H9 (cell line): ENCODE data around the gene MAN1B1. TPM values are rescaled to one million over a fixed set of nuclear protein-coding genes. Genes with fewer than 3 reads are reported as not detected.
A peak's percentile ranks its signal among the peaks of the same experiment; 100 is the strongest.

Experiments used
- DNase-seq: peaks from one replicate; pipeline ENCODE4 v3.0.0-alpha.2; 2017
- H2AFZ ChIP-seq: one replicate; pipeline ENCODE4 v1.6.1; 2013; ENCODE audit warnings: mild to moderate bottlenecking, low read length, control low read depth, moderate library complexity
- H2AK5ac ChIP-seq: 2 replicates; pipeline ENCODE4 v1.6.1; 2013; ENCODE audit warnings: low read length, control low read depth, mixed read lengths; ENCODE audit not compliant: insufficient read length
- H2BK120ac ChIP-seq: one replicate; pipeline ENCODE4 v1.6.1; 2013; ENCODE audit warnings: low read depth, mild to moderate bottlenecking, low read length, control low read depth, inconsistent platforms; ENCODE audit not compliant: poor library complexity, severe bottlenecking
- H2BK12ac ChIP-seq: 2 replicates; pipeline ENCODE4 v1.6.1; 2013; ENCODE audit warnings: low read length, control low read depth, mixed read lengths, low read depth; ENCODE audit not compliant: insufficient read length
- H2BK15ac ChIP-seq: 2 replicates; pipeline ENCODE4 v1.6.1; 2013; ENCODE audit warnings: low read depth, low read length, control low read depth
- H2BK20ac ChIP-seq: one replicate; pipeline ENCODE4 v1.6.1; 2013; ENCODE audit warnings: low read depth, mild to moderate bottlenecking, low read length, control low read depth, inconsistent platforms; ENCODE audit not compliant: poor library complexity, severe bottlenecking
- H2BK5ac ChIP-seq: 2 replicates; pipeline ENCODE4 v1.6.1; 2013; ENCODE audit warnings: low read length, control low read depth, mixed read lengths; ENCODE audit not compliant: insufficient read length
- H3K14ac ChIP-seq: 2 replicates; pipeline ENCODE4 v1.6.1; 2013; ENCODE audit warnings: low read length, control low read depth; ENCODE audit not compliant: insufficient read depth
- H3K18ac ChIP-seq: 2 replicates; pipeline ENCODE4 v1.6.1; 2013; ENCODE audit warnings: low read depth, mild to moderate bottlenecking, mixed read lengths, low read length, control low read depth; ENCODE audit not compliant: insufficient read length
- H3K23ac ChIP-seq: 2 replicates; pipeline ENCODE4 v1.6.1; 2013; ENCODE audit warnings: low read length, control low read depth, mixed read lengths, low read depth; ENCODE audit not compliant: insufficient read length
- H3K23me2 ChIP-seq: 2 replicates; pipeline ENCODE4 v1.6.1; 2013; ENCODE audit warnings: low read depth, mild to moderate bottlenecking, mixed read lengths, low read length, control low read depth; ENCODE audit not compliant: insufficient read length, poor library complexity, severe bottlenecking
- H3K27ac ChIP-seq: 2 replicates; pipeline ENCODE4 v1.5.1; 2013; ENCODE audit warnings: low read length, control low read depth, mixed read lengths, low read depth; ENCODE audit not compliant: insufficient read length
- H3K27me3 ChIP-seq: 2 replicates; pipeline ENCODE4 v1.6.1; 2013; ENCODE audit warnings: low read length, control low read depth, inconsistent platforms; ENCODE audit not compliant: insufficient read depth
- H3K4ac ChIP-seq: 2 replicates; pipeline ENCODE4 v1.6.1; 2013; ENCODE audit warnings: low read depth, mild to moderate bottlenecking, control low read depth, inconsistent platforms, low read length, moderate library complexity
- H3K4me1 ChIP-seq: 2 replicates; pipeline ENCODE4 v1.6.1; 2013; ENCODE audit warnings: low read length, control low read depth, inconsistent platforms; ENCODE audit not compliant: insufficient read depth
- H3K4me2 ChIP-seq: 2 replicates; pipeline ENCODE4 v1.6.1; 2013; ENCODE audit warnings: low read length, control low read depth, mixed read lengths; ENCODE audit not compliant: insufficient read length, insufficient read depth
- H3K56ac ChIP-seq: 2 replicates; pipeline ENCODE4 v1.6.1; 2013; ENCODE audit warnings: low read depth, mild to moderate bottlenecking, mixed read lengths, low read length, control low read depth; ENCODE audit not compliant: insufficient read length
- H3K79me1 ChIP-seq: 2 replicates; pipeline ENCODE4 v1.6.1; 2013; ENCODE audit warnings: low read depth, mild to moderate bottlenecking, moderate library complexity, low read length, control low read depth, inconsistent platforms; ENCODE audit not compliant: insufficient read depth, poor library complexity, severe bottlenecking
- H3K79me2 ChIP-seq: 2 replicates; pipeline ENCODE4 v1.6.1; 2013; ENCODE audit warnings: low read length, control low read depth, inconsistent platforms; ENCODE audit not compliant: insufficient read depth
- H3K9ac ChIP-seq: 2 replicates; pipeline ENCODE4 v1.6.1; 2013; ENCODE audit warnings: low read length, control low read depth, mixed read lengths; ENCODE audit not compliant: insufficient read length; ENCODE audit errors: extremely low read depth
- H3K9me3 ChIP-seq: one replicate; pipeline ENCODE4 v1.6.1; 2013; ENCODE audit warnings: low read depth, low read length, inconsistent platforms; ENCODE audit not compliant: control insufficient read depth
- H3T11ph ChIP-seq: one replicate; pipeline ENCODE4 v1.6.1; 2013; ENCODE audit warnings: mild to moderate bottlenecking, low read length, control low read depth, inconsistent platforms
- H4K20me1 ChIP-seq: one replicate; pipeline ENCODE4 v1.6.1; 2013; ENCODE audit not compliant: control insufficient read depth, insufficient read length, insufficient read depth
- H4K5ac ChIP-seq: 2 replicates; pipeline ENCODE4 v1.6.1; 2013; ENCODE audit warnings: low read depth, mild to moderate bottlenecking, mixed read lengths, low read length, control low read depth; ENCODE audit not compliant: insufficient read length
- H4K8ac ChIP-seq: replicated peaks from 2 replicates; pipeline ENCODE4 v1.6.1; 2013; ENCODE audit warnings: low read length, control low read depth, mixed read lengths, low read depth; ENCODE audit not compliant: insufficient read length
- H4K91ac ChIP-seq: 2 replicates; pipeline ENCODE4 v1.6.1; 2013; ENCODE audit warnings: low read depth, mild to moderate bottlenecking, moderate library complexity, mixed read lengths, low read length, control low read depth; ENCODE audit not compliant: insufficient read length
- H3K27ac Mint-ChIP-seq, 3 experiments: 2 replicates in 2 of 3; 3 replicates in 1 of 3; pipeline ENCODE4 v1.8.0; 2020 to 2021; ENCODE audit warnings: mixed read lengths in 3 of 3, mild to moderate bottlenecking in 1 of 3, moderate library complexity in 1 of 3
- H3K27me3 Mint-ChIP-seq: 2 replicates; pipeline ENCODE4 v1.8.0; 2021; ENCODE audit warnings: low read depth, mild to moderate bottlenecking, moderate library complexity, mixed read lengths
- H3K36me3 Mint-ChIP-seq, 3 experiments: 2 replicates in 2 of 3; 3 replicates in 1 of 3; pipeline ENCODE4 v1.8.0; 2020 to 2021; ENCODE audit warnings: low read depth in 3 of 3, mixed read lengths in 3 of 3; ENCODE audit not compliant: insufficient read depth in 1 of 3
- H3K4me1 Mint-ChIP-seq, 2 experiments: 2 replicates each; pipeline ENCODE4 v1.8.0; 2020; ENCODE audit warnings: mixed read lengths in 2 of 2
- H3K4me3 Mint-ChIP-seq, 2 experiments: 2 replicates in 1 of 2; 3 replicates in 1 of 2; pipeline ENCODE4 v1.8.0; 2020 to 2021; ENCODE audit warnings: mild to moderate bottlenecking in 2 of 2, mixed read lengths in 2 of 2, moderate library complexity in 1 of 2
- H3K9me3 Mint-ChIP-seq, 2 experiments: 2 replicates in 1 of 2; 3 replicates in 1 of 2; pipeline ENCODE4 v1.8.0; 2020; ENCODE audit warnings: mild to moderate bottlenecking in 2 of 2, mixed read lengths in 2 of 2, moderate library complexity in 1 of 2
- CTCF ChIP-seq: fragments of 200-600 bp; sonication (generic); conservative IDR thresholded peaks from 3 replicates; pipeline ENCODE4 v1.8.0; 2021; ENCODE audit warnings: antibody characterized with exemption, mild to moderate bottlenecking
- WGBS: extraction: QIAGEN DNeasy Blood & Tissue Kit; methylation state at CpG from one replicate; pipeline ENCODE4 v1.1.7; 2013; ENCODE audit warnings: missing lambda C conversion rate, low lambda C conversion rate, mixed read lengths; ENCODE audit not compliant: insufficient read length; ENCODE audit errors: extremely low coverage; 5-methylcytosine and 5-hydroxymethylcytosine counted together
- total RNA-seq: library from RNA; stranded (reverse); gene quantifications from 2 replicates; pipeline ENCODE4 v1.2.1, GENCODE V29; 2021

MAN1B1 gene
- total RNA-seq, 1 experiment from 2014 or later, result 34.9 TPM

- Histone ChIP-seq H3K79me2 (no peaks in the 10 kb centered on the region), H2BK12ac (no peak overlapping the region)
- peaks cover 0 to 2% (median 0%) of the 10 kb centered on the region in 3 experiments; a peak in 1 of 7 replicates for H3K36me3 Mint-ChIP-seq
Observed at GRCh38 chr9:137115394-137116026, 28.7 kb downstream of the MAN1B1 start.

More at GRCh38 chr9:137115394-137116026, 28.7 kb downstream of the MAN1B1 start:
- H3K9ac ChIP-seq, result no peak overlapping the region
- Mint-ChIP-seq H3K4me3 (peak overlapping the region in 1 of 2 experiments; percentile 29; a peak in 1 of 5 replicates), H3K27ac (no peak overlapping the region), H3K27me3 (peaks cover 46% of the 10 kb centered on the region), H3K9me3 (peaks cover 0 to 3% of the 10 kb centered on the region in 2 experiments; a peak in 2 of 5 replicates), H3K4me1 (no peaks in the 10 kb centered on the region)
- H3K23me2 ChIP-seq, result no peaks in the 10 kb centered on the region
- no peak overlapping the region for H3T11ph ChIP-seq
- H4K91ac ChIP-seq, result no peak overlapping the region
- H3K79me1 ChIP-seq, result no peaks in the 10 kb centered on the region
- H4K8ac ChIP-seq, result no peak overlapping the region
- H3K9me3 ChIP-seq, result no peaks in the 10 kb centered on the region
- H2AFZ ChIP-seq, result no peak overlapping the region
- peak; percentile 20; the same call in 1 of the 3 replicates for TF ChIP-seq CTCF
- no peak overlapping the region for H2BK15ac ChIP-seq
- H3K18ac ChIP-seq, result no peak overlapping the region
- no peak overlapping the region for H3K56ac ChIP-seq
- H3K4me2 ChIP-seq, result no peak overlapping the region
- no peak for DNase-seq
- H3K27ac ChIP-seq, result no peak overlapping the region
- H3K23ac ChIP-seq, result no peak overlapping the region
- H2AK5ac ChIP-seq, result no peak overlapping the region
- H3K4ac ChIP-seq, result no peak overlapping the region
- H3K27me3 ChIP-seq, result peaks cover 4% of the 10 kb centered on the region; the same call in 1 of the 2 replicates
- no CpG with 5 or more reads among the region's 21 CpGs for WGBS
- no peaks in the 10 kb centered on the region for H4K20me1 ChIP-seq
- H3K14ac ChIP-seq, result no peak overlapping the region
- no peak overlapping the region for H4K5ac ChIP-seq
- H2BK20ac ChIP-seq, result no peak overlapping the region
- H3K4me1 ChIP-seq, result no peaks in the 10 kb centered on the region
- H2BK5ac ChIP-seq, result no peak overlapping the region
- no peak overlapping the region for H2BK120ac ChIP-seq
